GM12873 (cell line): ENCODE results near the gene TMEM178B.

Experiments
- CTCF ChIP-seq: IDR thresholded peaks from 2 replicates; pipeline ENCODE4 v1.5.1; 2012; ENCODE audit warnings: low read depth, mild to moderate bottlenecking, moderate library complexity, low read length, control low read depth; ENCODE audit not compliant: insufficient read depth; ENCODE audit errors: missing control alignments

The TMEM178B gene

DNA sequence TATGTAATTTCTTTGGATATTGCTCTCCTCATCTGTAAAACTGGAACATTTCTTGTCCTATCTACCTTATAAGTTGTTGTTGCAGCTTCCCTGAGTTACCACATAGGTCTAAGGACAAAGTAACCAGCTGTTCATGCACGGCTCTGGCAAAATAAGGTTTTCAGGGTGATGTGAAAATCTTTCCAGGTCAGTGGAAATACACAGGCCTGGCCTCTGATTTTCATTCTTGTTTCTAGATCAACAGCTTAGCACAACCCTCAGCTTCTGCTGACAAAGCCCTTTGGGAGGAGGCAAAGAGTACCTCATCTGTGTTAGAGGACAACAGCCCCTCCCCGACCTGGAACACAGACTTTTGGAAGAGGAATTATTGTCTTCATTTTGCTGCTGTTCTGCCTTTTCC is 359.8 kb downstream of the TMEM178B start:
- TF ChIP-seq CTCF: no peak

DNA sequence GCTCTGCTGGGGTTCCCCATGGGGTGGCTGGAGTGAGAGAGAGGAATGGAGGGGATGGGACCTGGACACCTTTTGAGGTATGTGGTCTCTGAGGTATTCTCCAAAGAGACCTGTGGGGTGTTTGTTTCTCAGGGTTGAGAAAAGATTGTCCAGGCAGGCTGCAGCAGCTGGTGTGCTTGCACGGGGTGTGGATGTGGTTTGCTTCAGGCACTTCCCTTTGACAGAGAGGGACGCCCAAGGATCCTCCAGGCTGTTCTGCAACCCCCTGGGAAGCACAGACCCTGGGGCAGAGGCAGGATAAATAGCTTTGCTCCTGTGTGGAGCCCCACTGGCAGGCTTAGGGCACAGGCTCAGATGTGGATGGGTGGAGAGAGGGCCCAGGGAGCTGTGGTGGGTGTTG is 362.3 kb downstream of the TMEM178B start:
- TF ChIP-seq CTCF: no peak

GRCh38 chr7:141436575-141437075 is 362.8 kb downstream of the TMEM178B start:
- TF ChIP-seq CTCF: no peak

DNA sequence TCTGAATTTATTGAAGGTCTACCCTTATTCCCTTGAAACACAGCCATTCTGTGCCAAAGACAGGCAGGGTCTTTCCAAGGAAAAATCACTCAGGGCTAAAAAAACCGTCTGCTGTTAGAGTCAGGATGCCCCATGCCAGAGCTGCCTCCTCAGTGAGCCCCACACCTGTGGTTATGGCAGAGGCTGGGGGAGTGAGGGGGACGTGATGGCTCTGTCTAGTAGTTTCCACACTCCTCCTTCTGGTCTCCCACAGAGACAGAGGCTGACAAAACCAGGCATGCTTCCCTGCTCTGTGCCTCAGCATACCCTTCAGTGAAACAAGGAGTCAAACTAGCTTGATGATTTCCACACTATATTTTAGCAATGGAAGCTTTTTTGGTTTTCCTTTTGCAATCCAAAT is 365.3 kb downstream of the TMEM178B start:
- TF ChIP-seq CTCF: no peak

- no peak for TF ChIP-seq CTCF
Observed at GRCh38 chr7:141439776-141440175, 365.9 kb downstream of the TMEM178B start.

GRCh38 chr7:141441837-141442627 is 368.2 kb downstream of the TMEM178B start:
- TF ChIP-seq CTCF: no peak

GRCh38 chr7:141442781-141443180 is 368.9 kb downstream of the TMEM178B start:
- no peak for TF ChIP-seq CTCF
